ENCODE measurements around the gene KRT75.

Gene KRT75

GRCh38 chr12:52407918-52408317, 26.3 kb downstream of the KRT75 start:
- Histone ChIP-seq H3K27me3 (replicated peaks; ENCODE audit: control insufficient read depth, insufficient read depth, low read length) (peaks cover 2% of the 10 kb centered on the region), H3K36me3 (ENCODE audit: control insufficient read depth, insufficient read depth, low read length) (no peaks in the 10 kb centered on the region), H3K4me3 (replicated peaks; ENCODE audit: low read depth, low read length) (no peak overlapping the region)
- TF ChIP-seq CTCF (IDR thresholded peaks at IDR 0.05; ENCODE audit: insufficient read depth, low read length, poor library complexity, severe bottlenecking): no peak
- no peak for DNase-seq (ENCODE audit: extremely low read depth, insufficient read length)

- no peak within 1 kb of the TSS for H3K4me3 ChIP-seq (replicated peaks; ENCODE audit: low read depth, low read length)
- H3K36me3 ChIP-seq (ENCODE audit: control insufficient read depth, insufficient read depth, low read length): no peaks in the 10 kb centered on the region
- no peak for DNase-seq (ENCODE audit: extremely low read depth, insufficient read length)
- peaks cover 2% of the 10 kb centered on the region for H3K27me3 ChIP-seq (replicated peaks; ENCODE audit: control insufficient read depth, insufficient read depth, low read length)
- no peak for TF ChIP-seq CTCF (IDR thresholded peaks at IDR 0.05; ENCODE audit: insufficient read depth, low read length, poor library complexity, severe bottlenecking)
These were observed 28.2 kb downstream of the KRT75 start, which contains the start of gene KRT82 for GRCh38 chr12:52405922-52406385. Gene KRT82 (minus strand): TSS chr12:52406335. CDS start chr12:52406277, 58 bp downstream.

DNA sequence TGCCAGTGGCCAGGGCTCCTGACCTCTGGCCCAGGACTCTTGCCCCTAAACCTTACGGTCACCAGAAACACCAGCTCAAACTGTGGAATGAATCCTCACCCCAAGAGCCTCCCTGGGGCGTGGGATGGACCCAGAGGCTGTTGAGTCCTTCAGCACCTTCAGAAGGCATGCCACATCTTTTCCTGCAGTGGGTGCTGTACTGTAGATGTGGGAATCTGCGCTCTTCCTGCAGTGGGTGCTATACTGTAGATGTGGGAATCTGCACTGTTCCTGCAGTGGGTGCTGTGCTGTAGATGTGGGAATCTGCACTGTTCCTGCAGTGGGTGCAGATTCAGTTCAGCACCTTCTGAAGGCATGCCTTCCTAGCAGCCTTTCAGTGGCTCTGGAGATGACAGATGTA, 29.2 kb downstream of the KRT75 start:
- H3K36me3 ChIP-seq (ENCODE audit: control insufficient read depth, insufficient read depth, low read length): no peaks in the 10 kb centered on the region

GRCh38 chr12:52403561-52403960, 30.6 kb downstream of the KRT75 start:
- no peak for TF ChIP-seq CTCF (IDR thresholded peaks at IDR 0.05; ENCODE audit: insufficient read depth, low read length, poor library complexity, severe bottlenecking)
- no peaks in the 10 kb centered on the region for H3K36me3 ChIP-seq (ENCODE audit: control insufficient read depth, insufficient read depth, low read length)
- H3K27me3 ChIP-seq (replicated peaks; ENCODE audit: control insufficient read depth, insufficient read depth, low read length): peaks cover 4% of the 10 kb centered on the region
- no peak for DNase-seq (ENCODE audit: extremely low read depth, insufficient read length)
- no peak overlapping the region for H3K4me3 ChIP-seq (replicated peaks; ENCODE audit: low read depth, low read length)

More for the DNA sequence above, 29.2 kb downstream of the KRT75 start:
- TF ChIP-seq CTCF (IDR thresholded peaks at IDR 0.05; ENCODE audit: insufficient read depth, low read length, poor library complexity, severe bottlenecking): no peak
- Histone ChIP-seq H3K4me3 (replicated peaks; ENCODE audit: low read depth, low read length) (no peak overlapping the region), H3K27me3 (replicated peaks; ENCODE audit: control insufficient read depth, insufficient read depth, low read length) (peaks cover 2% of the 10 kb centered on the region)
- DNase-seq (ENCODE audit: extremely low read depth, insufficient read length): no peak

DNA sequence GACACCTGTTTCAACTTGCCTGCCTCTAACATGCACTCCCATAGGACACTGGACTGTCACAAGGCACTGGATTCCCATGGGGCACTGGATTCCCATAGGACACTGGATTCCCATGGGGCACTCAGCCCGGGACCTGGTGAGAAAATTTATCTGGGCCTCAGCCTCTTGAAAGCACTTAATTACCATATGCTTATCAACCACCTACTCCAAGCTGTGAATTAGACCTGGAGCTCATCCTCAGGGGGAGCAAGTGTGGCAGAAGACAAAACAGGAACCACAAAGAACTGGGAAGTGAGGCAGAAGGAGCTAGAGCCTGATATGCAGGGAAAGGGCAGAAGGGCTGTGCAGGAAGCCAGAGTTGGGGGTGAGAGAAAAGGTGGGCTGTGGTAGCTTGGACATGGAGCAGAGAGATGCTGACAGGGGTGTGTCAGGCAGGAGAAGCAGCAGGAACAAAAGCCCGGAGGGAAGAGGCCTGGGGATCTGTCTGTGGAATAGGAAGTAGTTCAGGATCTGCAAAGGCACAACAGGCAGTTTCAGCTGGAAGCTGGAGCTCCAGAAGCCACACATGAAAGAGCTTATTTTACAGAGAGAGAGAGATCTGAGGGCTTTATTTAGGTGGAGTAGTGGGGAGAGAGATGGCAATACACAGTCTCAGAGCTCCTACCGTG, 31.2 kb downstream of the KRT75 start:
- no peak for DNase-seq (ENCODE audit: extremely low read depth, insufficient read length)
- H3K27me3 ChIP-seq (replicated peaks; ENCODE audit: control insufficient read depth, insufficient read depth, low read length): peaks cover 4% of the 10 kb centered on the region
- TF ChIP-seq CTCF (IDR thresholded peaks at IDR 0.05; ENCODE audit: insufficient read depth, low read length, poor library complexity, severe bottlenecking): no peak
- H3K4me3 ChIP-seq (replicated peaks; ENCODE audit: low read depth, low read length): no peak overlapping the region
- H3K36me3 ChIP-seq (ENCODE audit: control insufficient read depth, insufficient read depth, low read length): no peaks in the 10 kb centered on the region
